GM10248 (cell line): Measurements from ENCODE around the gene KIFC1.
"Not testable (repeated sequence)": the region's sequence is repeated elsewhere in the genome, so short reads cannot be mapped to it uniquely, and the experiment has no call there.

Experiments used
- CTCF ChIA-PET: fragments of 300-600 bp; sonication (Branson Sonifier 250); formaldehyde crosslinking; extraction: SDS; loops from one replicate; lab custom pipeline; 2021; ENCODE audit warnings: antibody characterized with exemption; lab: Yijun Ruan, JAX
- POLR2A ChIA-PET: fragments of 350-650 bp; sonication (Branson Sonifier 250); formaldehyde crosslinking; extraction: SDS; loops from one replicate; lab custom pipeline; 2020; ENCODE audit warnings: antibody characterized with exemption; lab: Yijun Ruan, JAX
- DNase-seq: peaks from one replicate; pipeline ENCODE4 v3.0.0; 2012; ENCODE audit errors: extremely low spot score
- TF ChIP-seq, protein P1 (sequence below): IDR thresholded peaks from 2 replicates; pipeline ENCODE4 v1.5.1; 2012; ENCODE audit warnings: mild to moderate bottlenecking, low read depth; ENCODE audit errors: extremely low read depth, missing control alignments, control extremely low read depth

Gene KIFC1, protein sequence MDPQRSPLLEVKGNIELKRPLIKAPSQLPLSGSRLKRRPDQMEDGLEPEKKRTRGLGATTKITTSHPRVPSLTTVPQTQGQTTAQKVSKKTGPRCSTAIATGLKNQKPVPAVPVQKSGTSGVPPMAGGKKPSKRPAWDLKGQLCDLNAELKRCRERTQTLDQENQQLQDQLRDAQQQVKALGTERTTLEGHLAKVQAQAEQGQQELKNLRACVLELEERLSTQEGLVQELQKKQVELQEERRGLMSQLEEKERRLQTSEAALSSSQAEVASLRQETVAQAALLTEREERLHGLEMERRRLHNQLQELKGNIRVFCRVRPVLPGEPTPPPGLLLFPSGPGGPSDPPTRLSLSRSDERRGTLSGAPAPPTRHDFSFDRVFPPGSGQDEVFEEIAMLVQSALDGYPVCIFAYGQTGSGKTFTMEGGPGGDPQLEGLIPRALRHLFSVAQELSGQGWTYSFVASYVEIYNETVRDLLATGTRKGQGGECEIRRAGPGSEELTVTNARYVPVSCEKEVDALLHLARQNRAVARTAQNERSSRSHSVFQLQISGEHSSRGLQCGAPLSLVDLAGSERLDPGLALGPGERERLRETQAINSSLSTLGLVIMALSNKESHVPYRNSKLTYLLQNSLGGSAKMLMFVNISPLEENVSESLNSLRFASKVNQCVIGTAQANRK

DNA sequence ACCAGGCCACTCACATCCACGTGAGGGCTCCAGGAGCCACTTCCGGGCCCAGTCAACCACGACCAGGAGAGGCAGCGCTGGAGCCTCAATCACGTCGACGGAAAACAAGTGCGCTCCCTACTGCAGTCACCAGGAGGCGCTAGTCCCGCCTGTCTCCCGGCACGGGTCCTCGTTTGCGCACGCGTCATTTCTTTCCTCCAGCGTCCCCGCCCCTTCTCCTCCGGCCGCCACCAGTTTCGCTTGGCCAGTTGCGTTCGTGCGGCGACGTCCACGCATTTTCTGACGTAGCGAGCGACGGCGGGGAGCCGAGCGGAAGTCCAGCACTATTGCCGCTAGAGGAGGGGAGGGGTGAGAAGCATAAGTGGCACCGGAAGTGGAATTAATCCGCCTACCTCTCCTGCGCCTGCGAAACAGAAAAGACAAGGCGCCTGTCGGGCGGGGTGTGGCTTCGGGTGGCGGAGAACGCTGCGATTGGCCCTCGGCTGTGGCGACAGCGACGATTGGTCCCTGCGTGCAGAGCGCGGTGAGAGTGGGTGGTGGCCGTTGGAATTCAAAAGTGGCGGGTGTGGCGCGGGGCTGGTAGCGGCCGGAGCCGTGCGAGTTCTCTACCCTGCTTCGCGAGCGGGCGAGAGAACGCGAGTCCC, at the start of gene KIFC1:
Gene KIFC1 (plus strand): TSS at position 546 of the 644 bp plus-strand sequence. CDS start 163 bp downstream, outside the sequence.
- CTCF ChIA-PET: interaction anchor here (0.7 to 1.9 kb wide), 14 partner anchors 10 to 84 kb away, joined by 3 to 11 read pairs (median 5); no protein-coding TSS in a partner anchor
- DNase-seq: peak; percentile 97
- POLR2A ChIA-PET: no interaction called here
- TF ChIP-seq, protein P1, sequence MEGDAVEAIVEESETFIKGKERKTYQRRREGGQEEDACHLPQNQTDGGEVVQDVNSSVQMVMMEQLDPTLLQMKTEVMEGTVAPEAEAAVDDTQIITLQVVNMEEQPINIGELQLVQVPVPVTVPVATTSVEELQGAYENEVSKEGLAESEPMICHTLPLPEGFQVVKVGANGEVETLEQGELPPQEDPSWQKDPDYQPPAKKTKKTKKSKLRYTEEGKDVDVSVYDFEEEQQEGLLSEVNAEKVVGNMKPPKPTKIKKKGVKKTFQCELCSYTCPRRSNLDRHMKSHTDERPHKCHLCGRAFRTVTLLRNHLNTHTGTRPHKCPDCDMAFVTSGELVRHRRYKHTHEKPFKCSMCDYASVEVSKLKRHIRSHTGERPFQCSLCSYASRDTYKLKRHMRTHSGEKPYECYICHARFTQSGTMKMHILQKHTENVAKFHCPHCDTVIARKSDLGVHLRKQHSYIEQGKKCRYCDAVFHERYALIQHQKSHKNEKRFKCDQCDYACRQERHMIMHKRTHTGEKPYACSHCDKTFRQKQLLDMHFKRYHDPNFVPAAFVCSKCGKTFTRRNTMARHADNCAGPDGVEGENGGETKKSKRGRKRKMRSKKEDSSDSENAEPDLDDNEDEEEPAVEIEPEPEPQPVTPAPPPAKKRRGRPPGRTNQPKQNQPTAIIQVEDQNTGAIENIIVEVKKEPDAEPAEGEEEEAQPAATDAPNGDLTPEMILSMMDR: peak; percentile 91

DNA sequence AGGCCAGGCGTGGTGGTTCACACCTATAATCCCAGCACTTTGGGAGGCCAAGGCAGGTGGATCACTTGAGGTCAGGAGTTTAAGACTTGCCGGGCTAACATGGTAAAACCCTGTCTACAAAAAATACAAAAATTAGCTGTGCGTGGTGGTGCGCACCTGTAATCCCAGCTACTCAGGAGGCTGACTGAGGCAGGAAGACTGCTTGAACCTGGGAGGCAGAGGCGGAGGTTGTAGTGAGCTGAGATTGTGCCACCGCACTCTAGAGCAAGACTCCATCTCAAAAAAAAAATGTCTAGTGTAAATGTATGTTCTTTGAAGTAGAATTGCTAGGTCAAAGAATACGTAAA, 48.0 kb upstream of the KIFC1 start:
- ChIA-PET CTCF (interaction anchor here (0.9 to 3.5 kb wide), 6 partner anchors 8 to 64 kb away, joined by 3 to 20 read pairs (median 8); partner anchors contain the start of gene ZBTB22), POLR2A (interaction anchor here (0.5 kb wide), 1 partner anchor 1146 kb away, joined by 5 read pairs; no protein-coding TSS in a partner anchor)
- not testable (repeated sequence) for DNase-seq

DNA sequence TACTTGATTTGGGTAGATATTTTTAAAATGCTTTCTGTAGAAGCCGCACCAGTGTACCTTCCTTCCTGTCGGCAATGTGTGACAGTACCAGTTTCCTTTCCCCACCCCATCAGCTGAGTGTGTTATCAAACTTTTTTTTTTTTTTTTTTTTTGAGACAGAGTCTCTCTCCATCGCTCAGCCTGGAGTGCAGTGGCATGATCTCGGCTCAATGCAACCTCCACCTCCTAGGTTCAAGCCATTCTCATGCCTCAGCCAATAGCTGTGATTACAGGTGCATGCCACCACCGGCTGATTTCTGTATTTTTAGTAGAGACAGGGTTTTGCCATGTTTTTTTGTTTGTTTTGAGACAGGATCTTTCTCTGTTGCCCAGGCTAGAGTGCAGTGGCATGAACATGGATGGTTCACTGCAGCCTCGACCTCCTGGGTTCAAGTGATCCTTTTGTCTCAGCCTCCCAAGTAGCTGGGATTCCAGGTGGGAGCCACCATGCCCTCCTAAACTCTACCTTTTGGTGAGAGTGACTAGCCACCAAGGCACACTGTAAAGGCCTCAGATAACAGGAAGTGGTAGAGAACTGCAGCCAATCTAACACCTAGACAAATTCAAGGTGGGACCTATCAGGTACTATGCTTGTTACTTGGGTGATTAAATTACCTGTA, 47.5 kb upstream of the KIFC1 start:
- CTCF ChIA-PET: interaction anchor here (0.8 to 3.5 kb wide), 17 partner anchors 8 to 73 kb away, joined by 3 to 20 read pairs (median 3); partner anchors contain the start of genes B3GALT4 and ZBTB22
- TF ChIP-seq, protein P1: no peak
- POLR2A ChIA-PET: no interaction called here
- DNase-seq: peak; percentile 55

DNA sequence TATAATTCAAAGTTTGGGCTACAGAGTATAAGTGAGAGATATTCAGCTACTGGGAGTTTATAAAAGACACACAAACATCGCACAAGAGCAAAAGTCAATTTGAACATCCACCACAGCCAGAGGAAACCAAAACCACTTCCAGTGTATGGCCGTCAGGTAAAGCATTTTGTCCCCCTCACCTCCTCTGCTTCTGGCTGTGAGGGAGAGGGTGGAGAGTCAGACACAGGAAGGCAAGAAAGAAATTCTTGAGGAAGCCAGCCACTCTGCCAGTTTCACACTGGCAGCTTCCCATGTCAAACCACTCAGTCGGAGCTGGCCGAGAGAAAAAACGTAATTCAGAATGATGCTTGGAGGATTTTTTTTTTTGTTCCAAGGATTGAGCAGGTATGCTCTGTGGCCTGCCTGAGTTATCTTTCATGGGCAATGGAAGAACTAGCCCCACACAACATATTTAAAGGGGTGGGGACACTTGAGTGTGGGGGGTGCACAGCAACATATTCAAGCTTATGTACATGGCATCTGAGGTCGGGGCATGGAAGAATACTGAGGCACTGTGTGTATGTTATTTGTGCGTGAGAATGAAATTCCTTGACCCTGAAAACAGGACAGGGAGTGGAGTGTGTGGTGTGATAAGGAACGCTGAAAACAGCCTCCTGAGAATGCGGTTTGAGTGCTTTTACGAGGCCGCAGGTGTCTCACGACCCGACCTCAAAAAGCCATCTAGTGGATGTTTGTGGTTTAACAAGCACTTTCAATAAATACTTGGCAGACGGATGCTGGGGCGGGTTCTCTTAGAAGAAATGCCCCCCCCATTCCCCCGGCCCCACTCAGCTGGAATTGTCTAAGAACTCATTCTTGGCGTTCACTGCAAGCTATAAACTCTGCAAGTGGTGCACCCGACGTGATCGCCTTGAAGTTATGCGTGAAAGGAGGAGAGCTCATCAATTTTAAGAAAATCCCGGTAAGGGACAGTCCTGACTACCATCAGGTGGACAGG, 46.6 kb upstream of the KIFC1 start:
- TF ChIP-seq, protein P1: peak; percentile 57
- POLR2A ChIA-PET: no interaction called here
- CTCF ChIA-PET: interaction anchor here (0.8 to 3.5 kb wide), 25 partner anchors 9 to 113 kb away, joined by 3 to 20 read pairs (median 3); partner anchors contain the start of genes B3GALT4, RGL2 and ZBTB22
- peak; percentile 72 for DNase-seq

DNA sequence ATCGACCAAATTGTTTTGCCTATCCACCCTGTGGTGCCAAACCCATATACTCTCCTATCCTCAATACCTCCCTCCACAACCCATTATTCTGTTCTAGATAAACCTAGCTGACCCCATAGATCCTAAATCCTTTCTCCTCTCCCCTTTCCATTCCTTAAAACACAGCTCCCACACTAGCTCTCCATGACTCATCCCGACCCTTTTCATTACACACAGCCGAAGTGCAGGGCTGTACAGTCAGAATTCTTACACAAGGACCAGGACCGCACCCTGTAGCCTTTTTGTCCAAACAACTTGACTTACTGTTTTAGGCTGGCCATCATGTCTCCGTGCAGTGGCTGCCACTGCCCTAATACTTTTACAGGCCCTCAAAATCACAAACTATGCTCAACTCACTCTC, 44.7 kb upstream of the KIFC1 start:
- CTCF ChIA-PET: interaction anchor here (1.5 to 3.5 kb wide), 3 partner anchors 11 to 69 kb away, joined by 5 to 19 read pairs (median 12); partner anchors contain the start of gene B3GALT4

DNA sequence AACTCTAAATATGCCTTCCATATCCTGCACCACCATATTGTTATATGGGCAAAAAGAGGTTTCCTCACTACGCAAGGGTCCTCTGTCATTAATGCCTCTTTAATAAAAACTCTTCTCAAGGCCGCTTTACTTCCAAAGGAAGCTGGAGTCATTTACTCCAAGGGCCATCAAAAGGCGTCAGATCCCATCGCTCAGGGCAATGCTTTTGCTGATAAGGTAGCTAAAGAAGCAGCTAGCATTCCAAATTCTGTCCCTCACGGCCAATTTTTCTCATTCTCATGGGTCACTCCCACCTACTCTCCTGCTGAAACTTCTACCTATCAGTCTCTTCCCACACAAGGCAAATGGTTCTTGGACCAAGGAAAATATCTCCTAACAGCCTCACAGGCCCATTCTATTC, 43.8 kb upstream of the KIFC1 start:
- ChIA-PET CTCF (interaction anchor here (0.9 to 1.5 kb wide), 2 partner anchors 14 to 48 kb away, joined by 4 to 5 read pairs; no protein-coding TSS in a partner anchor), POLR2A (no interaction called here)
- TF ChIP-seq, protein P1: no peak
- DNase-seq: no peak

More for the DNA sequence above, 44.7 kb upstream of the KIFC1 start:
- POLR2A ChIA-PET, DNase-seq: not testable (repeated sequence)

DNA sequence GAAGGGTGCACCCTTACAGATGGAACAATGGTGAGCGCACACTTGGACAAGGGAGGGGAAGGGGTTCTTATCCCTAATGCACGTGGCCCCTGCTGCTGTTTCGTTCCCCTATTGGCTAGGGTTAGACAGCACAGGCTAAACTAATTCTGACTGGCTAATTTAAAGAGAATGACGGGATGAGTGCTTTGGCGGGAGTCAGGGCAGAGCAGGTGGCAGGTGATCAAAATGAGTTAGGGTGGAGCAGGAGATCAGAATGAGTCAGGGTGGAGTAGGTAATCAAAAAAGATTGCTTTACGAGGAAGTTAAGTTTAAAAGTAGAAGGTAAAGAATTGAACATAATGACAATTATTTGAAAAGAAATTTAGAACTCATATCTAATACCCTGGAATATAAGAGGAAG, 35.8 kb upstream of the KIFC1 start:
- CTCF ChIA-PET, DNase-seq, POLR2A ChIA-PET: not testable (repeated sequence)
